ENCODE data around the gene CDS2. TPM values are rescaled to one million over a fixed set of nuclear protein-coding genes. Genes with fewer than 3 reads are reported as not detected.

Gene CDS2
- total RNA-seq, 1 experiment from 2014 or later = 26.3 TPM

GRCh38 chr20:5091902-5092301, 34.9 kb upstream of the CDS2 start:
- no peaks in the 10 kb centered on the region for H3K9me3 Mint-ChIP-seq (ENCODE audit: unreplicated experiment)
- no peak for DNase-seq (ENCODE audit: unreplicated experiment)
- BruUV-seq (replicated peaks) = no TSS peak
- POLR2A ChIA-PET = interaction anchor here (0.7 to 1.0 kb wide), 2 partner anchors 8 to 330 kb away, joined by 3 read pairs; no protein-coding TSS in a partner anchor
- H3K4me3 Mint-ChIP-seq (ENCODE audit: unreplicated experiment) = no peak overlapping the region
- no peak overlapping the region for H3K27ac Mint-ChIP-seq (ENCODE audit: low read depth, unreplicated experiment)
- TF ChIP-seq CTCF (IDR thresholded peaks at IDR 0.05; ENCODE audit: unreplicated experiment) = no peak
- no peaks in the 10 kb centered on the region for H3K27me3 Mint-ChIP-seq (ENCODE audit: insufficient read depth, unreplicated experiment)
- peaks cover 35% of the 10 kb centered on the region for H3K36me3 Mint-ChIP-seq (ENCODE audit: insufficient read depth, unreplicated experiment)
- no peaks in the 10 kb centered on the region for H3K4me1 Mint-ChIP-seq (ENCODE audit: insufficient read depth, unreplicated experiment)
- intact Hi-C loops (cut with micrococcal nuclease) = no loop called here
- CTCF ChIA-PET = interaction anchor here (1.4 kb wide), 1 partner anchor 10 kb away, joined by 5 read pairs; no protein-coding TSS in a partner anchor

GRCh38 chr20:5092765-5093339, 34.0 kb upstream of the CDS2 start:
- intact Hi-C loops (cut with micrococcal nuclease) = no loop called here
- no peak for DNase-seq (ENCODE audit: unreplicated experiment)
- H3K27ac Mint-ChIP-seq (ENCODE audit: low read depth, unreplicated experiment) = no peak overlapping the region
- CTCF ChIA-PET = interaction anchor here (0.6 to 1.1 kb wide), 4 partner anchors 8 to 1281 kb away, joined by 3 to 5 read pairs (median 4); no protein-coding TSS in a partner anchor
- no peaks in the 10 kb centered on the region for H3K27me3 Mint-ChIP-seq (ENCODE audit: insufficient read depth, unreplicated experiment)
- no peaks in the 10 kb centered on the region for H3K4me1 Mint-ChIP-seq (ENCODE audit: insufficient read depth, unreplicated experiment)
- no peaks in the 10 kb centered on the region for H3K9me3 Mint-ChIP-seq (ENCODE audit: unreplicated experiment)
- TF ChIP-seq CTCF (IDR thresholded peaks at IDR 0.05; ENCODE audit: unreplicated experiment) = no peak
- no TSS peak for BruUV-seq (replicated peaks)
- peaks cover 39% of the 10 kb centered on the region for H3K36me3 Mint-ChIP-seq (ENCODE audit: insufficient read depth, unreplicated experiment)
- POLR2A ChIA-PET = interaction anchor here (0.7 to 1.7 kb wide), 2 partner anchors 16 to 18 kb away, joined by 3 to 7 read pairs; no protein-coding TSS in a partner anchor
- H3K4me3 Mint-ChIP-seq (ENCODE audit: unreplicated experiment) = no peak overlapping the region

- Mint-ChIP-seq H3K9me3 (ENCODE audit: unreplicated experiment) (no peaks in the 10 kb centered on the region), H3K4me1 (ENCODE audit: insufficient read depth, unreplicated experiment) (no peaks in the 10 kb centered on the region), H3K4me3 (ENCODE audit: unreplicated experiment) (no peak overlapping the region), H3K27me3 (ENCODE audit: insufficient read depth, unreplicated experiment) (no peaks in the 10 kb centered on the region), H3K36me3 (ENCODE audit: insufficient read depth, unreplicated experiment) (peaks cover 54% of the 10 kb centered on the region), H3K27ac (ENCODE audit: low read depth, unreplicated experiment) (no peak overlapping the region)
- BruUV-seq (replicated peaks) = no TSS peak
- TF ChIP-seq CTCF (IDR thresholded peaks at IDR 0.05; ENCODE audit: unreplicated experiment) = no peak
- DNase-seq (ENCODE audit: unreplicated experiment) = no peak
- POLR2A ChIA-PET = interaction anchor here (1.0 to 1.1 kb wide), 3 partner anchors 12 to 34 kb away, joined by 3 to 5 read pairs (median 3); no protein-coding TSS in a partner anchor
- CTCF ChIA-PET = interaction anchor here (0.5 to 1.2 kb wide), 3 partner anchors 129 to 355 kb away, joined by 3 to 5 read pairs (median 4); no protein-coding TSS in a partner anchor
- intact Hi-C loops (cut with micrococcal nuclease) = no loop called here
Measured at GRCh38 chr20:5095454-5095853, 31.4 kb upstream of the CDS2 start.

GRCh38 chr20:5095931-5096330, 30.9 kb upstream of the CDS2 start:
- POLR2A ChIA-PET = interaction anchor here (0.6 to 1.0 kb wide), 3 partner anchors 22 to 134 kb away, joined by 3 to 5 read pairs (median 3); no protein-coding TSS in a partner anchor
- H3K27me3 Mint-ChIP-seq (ENCODE audit: insufficient read depth, unreplicated experiment) = no peaks in the 10 kb centered on the region
- DNase-seq (ENCODE audit: unreplicated experiment) = no peak
- H3K27ac Mint-ChIP-seq (ENCODE audit: low read depth, unreplicated experiment) = no peak overlapping the region
- BruUV-seq (replicated peaks) = no TSS peak
- peaks cover 58% of the 10 kb centered on the region for H3K36me3 Mint-ChIP-seq (ENCODE audit: insufficient read depth, unreplicated experiment)
- H3K9me3 Mint-ChIP-seq (ENCODE audit: unreplicated experiment) = no peaks in the 10 kb centered on the region
- intact Hi-C loops (cut with micrococcal nuclease) = no loop called here
- CTCF ChIA-PET = interaction anchor here (0.5 to 1.6 kb wide), 5 partner anchors 22 to 355 kb away, joined by 3 to 7 read pairs (median 4); no protein-coding TSS in a partner anchor
- TF ChIP-seq CTCF (IDR thresholded peaks at IDR 0.05; ENCODE audit: unreplicated experiment) = no peak
- no peaks in the 10 kb centered on the region for H3K4me1 Mint-ChIP-seq (ENCODE audit: insufficient read depth, unreplicated experiment)
- no peak overlapping the region for H3K4me3 Mint-ChIP-seq (ENCODE audit: unreplicated experiment)

All from MCF 10A (cell line).